WTC11 (cell line): ENCODE data around the gene LTF. TPM values are rescaled to one million over a fixed set of nuclear protein-coding genes. Genes with fewer than 3 reads are reported as not detected.
"Not testable (repeated sequence)": the region's sequence is repeated elsewhere in the genome, so short reads cannot be mapped to it uniquely, and the experiment has no call there.

ENCODE experiments used
- ATAC-seq: fragments of 200-7000 bp; cut with Tn5 transposase; 2 replicates; pipeline ENCODE4 v1.10.0; 2021; ENCODE audit warnings: mild to moderate bottlenecking, moderate library complexity
- CTCF ChIA-PET: fragments of 300-600 bp; sonication (Branson Sonifier 250); formaldehyde crosslinking; loops from one replicate; lab custom pipeline; 2021; ENCODE audit warnings: antibody characterized with exemption; lab: Charles Lee
- POLR2A ChIA-PET: fragments of 350-600 bp; sonication (Branson Sonifier 250); formaldehyde crosslinking; loops from one replicate; lab custom pipeline; 2021; ENCODE audit warnings: antibody characterized with exemption; lab: Charles Lee
- DNase-seq: peaks from one replicate; pipeline ENCODE4 v3.0.0; 2021; ENCODE audit warnings: low spot score
- H3K27ac Mint-ChIP-seq: 2 replicates; pipeline ENCODE4 v1.8.0; 2021; ENCODE audit warnings: mixed read lengths
- H3K27me3 Mint-ChIP-seq: 2 replicates; pipeline ENCODE4 v1.8.0; 2021; ENCODE audit warnings: low read depth, mild to moderate bottlenecking, moderate library complexity, mixed read lengths
- H3K36me3 Mint-ChIP-seq: 2 replicates; pipeline ENCODE4 v1.8.0; 2021; ENCODE audit warnings: mixed read lengths
- H3K4me1 Mint-ChIP-seq: 2 replicates; pipeline ENCODE4 v1.8.0; 2022; ENCODE audit warnings: mixed read lengths
- H3K4me3 Mint-ChIP-seq: 2 replicates; pipeline ENCODE4 v1.8.0; 2021; ENCODE audit warnings: mild to moderate bottlenecking, moderate library complexity, mixed read lengths
- H3K9me3 Mint-ChIP-seq: 2 replicates; pipeline ENCODE4 v1.8.0; 2021; ENCODE audit warnings: mixed read lengths
- CREB1 ChIP-seq: sonication (generic); formaldehyde crosslinking; IDR thresholded peaks from 2 replicates; pipeline ENCODE4 v1.8.0; 2023; ENCODE audit warnings: mild to moderate bottlenecking, missing genetic modification reagents
- ELF4 ChIP-seq: sonication (generic); formaldehyde crosslinking; IDR thresholded peaks from 2 replicates; pipeline ENCODE4 v1.8.1; 2022; ENCODE audit warnings: low read depth, mild to moderate bottlenecking, moderate library complexity, missing genetic modification reagents
- NFATC4 ChIP-seq: fragments of 250-450 bp; sonication (Bioruptor Pico); IDR thresholded peaks from 2 replicates; pipeline ENCODE4 v1.9.0; 2021; ENCODE audit warnings: mild to moderate bottlenecking
- NR3C1 ChIP-seq: sonication (generic); formaldehyde crosslinking; conservative IDR thresholded peaks from 2 replicates; pipeline ENCODE4 v1.8.1; 2023; ENCODE audit warnings: low read depth, mild to moderate bottlenecking, missing genetic modification reagents
- OVOL2 ChIP-seq: fragments of 250-450 bp; sonication (Bioruptor Pico); IDR thresholded peaks from 2 replicates; pipeline ENCODE4 v1.9.0; 2021; ENCODE audit warnings: mild to moderate bottlenecking, borderline replicate concordance
- TP53 ChIP-seq: sonication (generic); formaldehyde crosslinking; IDR thresholded peaks from 2 replicates; pipeline ENCODE4 v1.8.1; 2023; ENCODE audit warnings: mild to moderate bottlenecking, missing genetic modification reagents
- ZNF138 ChIP-seq: sonication (generic); formaldehyde crosslinking; conservative IDR thresholded peaks from 2 replicates; pipeline ENCODE4 v1.8.1; 2022; ENCODE audit warnings: mild to moderate bottlenecking, moderate library complexity, missing genetic modification reagents
- ZNF416 ChIP-seq: fragments of 250-450 bp; sonication (Bioruptor Pico); IDR thresholded peaks from 2 replicates; pipeline ENCODE4 v1.9.0; 2021; ENCODE audit warnings: mild to moderate bottlenecking, inconsistent platforms
- total RNA-seq: library from RNA; stranded (reverse); gene quantifications from 3 replicates; pipeline ENCODE4 v1.2.3, GENCODE V29; 2021
- TF ChIP-seq, protein P1 (sequence below): sonication (generic); formaldehyde crosslinking; IDR thresholded peaks from 2 replicates; pipeline ENCODE4 v1.8.0; 2022; ENCODE audit warnings: mild to moderate bottlenecking, missing genetic modification reagents
- TF ChIP-seq, protein P2 (sequence below): fragments of 250-450 bp; sonication (Bioruptor Pico); IDR thresholded peaks from 2 replicates; pipeline ENCODE4 v1.9.0; 2021; ENCODE audit warnings: mild to moderate bottlenecking, borderline replicate concordance
- TF ChIP-seq, protein P3 (sequence below): fragments of 250-450 bp; sonication (Bioruptor Pico); IDR thresholded peaks from 2 replicates; pipeline ENCODE4 v2.1.2; 2022; ENCODE audit warnings: mild to moderate bottlenecking, moderate library complexity
- TF ChIP-seq, protein P4 (sequence below): fragments of 200-600 bp; IDR thresholded peaks from 2 replicates; pipeline ENCODE4 v1.8.0; 2022; ENCODE audit warnings: antibody characterized with exemption
- TF ChIP-seq, protein P5 (sequence below): sonication (generic); formaldehyde crosslinking; IDR thresholded peaks from 2 replicates; pipeline ENCODE4 v1.8.0; 2023; ENCODE audit warnings: mild to moderate bottlenecking, missing genetic modification reagents
- TF ChIP-seq, protein P6 (sequence below): sonication (generic); formaldehyde crosslinking; IDR thresholded peaks from 2 replicates; pipeline ENCODE4 v1.8.1; 2022; ENCODE audit warnings: mild to moderate bottlenecking, moderate library complexity, missing genetic modification reagents
- TF ChIP-seq, protein P7 (sequence below): fragments of 250-450 bp; sonication (Bioruptor Pico); IDR thresholded peaks from 2 replicates; pipeline ENCODE4 v1.9.0; 2021; ENCODE audit warnings: moderate library complexity, mild to moderate bottlenecking, inconsistent platforms, borderline replicate concordance

Gene LTF
- total RNA-seq, 1 experiment from 2014 or later = 0.22 TPM

DNA sequence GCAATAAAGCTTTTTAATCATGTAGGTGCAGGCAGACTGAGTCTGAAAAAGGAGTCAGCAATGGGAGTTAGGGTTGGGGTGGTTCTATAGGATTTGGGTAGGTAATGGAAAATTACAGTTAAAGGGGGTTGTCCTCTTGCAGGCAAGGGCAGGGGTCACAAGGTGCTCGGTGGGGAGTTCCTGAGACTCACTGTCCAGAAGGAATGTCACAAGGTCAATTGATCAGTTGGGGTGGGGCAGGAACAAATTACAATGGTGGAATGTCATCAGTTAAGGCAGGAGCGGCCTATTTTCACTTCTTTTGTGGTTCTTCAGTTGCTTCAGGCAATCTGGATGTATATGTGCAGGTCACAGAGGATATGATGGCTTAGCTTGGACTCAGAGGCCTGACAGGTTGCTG is 71.7 kb downstream of the LTF start:
- peaks cover 18% of the 10 kb centered on the region for H3K9me3 Mint-ChIP-seq
- no peak overlapping the region for H3K4me3 Mint-ChIP-seq
- POLR2A ChIA-PET = interaction anchor here (0.7 kb wide), 1 partner anchor 489 kb away, joined by 3 read pairs; no protein-coding TSS in a partner anchor
- ATAC-seq (no peak), DNase-seq (no peak)
- H3K27me3 Mint-ChIP-seq = peaks cover 15% of the 10 kb centered on the region
- H3K36me3 Mint-ChIP-seq = 0 out of 2 replicates have a peak, but pooled peaks cover 5% of the 10 kb centered on the region
- TF ChIP-seq, protein P1, sequence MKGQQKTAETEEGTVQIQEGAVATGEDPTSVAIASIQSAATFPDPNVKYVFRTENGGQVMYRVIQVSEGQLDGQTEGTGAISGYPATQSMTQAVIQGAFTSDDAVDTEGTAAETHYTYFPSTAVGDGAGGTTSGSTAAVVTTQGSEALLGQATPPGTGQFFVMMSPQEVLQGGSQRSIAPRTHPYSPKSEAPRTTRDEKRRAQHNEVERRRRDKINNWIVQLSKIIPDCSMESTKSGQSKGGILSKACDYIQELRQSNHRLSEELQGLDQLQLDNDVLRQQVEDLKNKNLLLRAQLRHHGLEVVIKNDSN (CRISPR knock-in tag) = no peak
- TF ChIP-seq, protein P2, sequence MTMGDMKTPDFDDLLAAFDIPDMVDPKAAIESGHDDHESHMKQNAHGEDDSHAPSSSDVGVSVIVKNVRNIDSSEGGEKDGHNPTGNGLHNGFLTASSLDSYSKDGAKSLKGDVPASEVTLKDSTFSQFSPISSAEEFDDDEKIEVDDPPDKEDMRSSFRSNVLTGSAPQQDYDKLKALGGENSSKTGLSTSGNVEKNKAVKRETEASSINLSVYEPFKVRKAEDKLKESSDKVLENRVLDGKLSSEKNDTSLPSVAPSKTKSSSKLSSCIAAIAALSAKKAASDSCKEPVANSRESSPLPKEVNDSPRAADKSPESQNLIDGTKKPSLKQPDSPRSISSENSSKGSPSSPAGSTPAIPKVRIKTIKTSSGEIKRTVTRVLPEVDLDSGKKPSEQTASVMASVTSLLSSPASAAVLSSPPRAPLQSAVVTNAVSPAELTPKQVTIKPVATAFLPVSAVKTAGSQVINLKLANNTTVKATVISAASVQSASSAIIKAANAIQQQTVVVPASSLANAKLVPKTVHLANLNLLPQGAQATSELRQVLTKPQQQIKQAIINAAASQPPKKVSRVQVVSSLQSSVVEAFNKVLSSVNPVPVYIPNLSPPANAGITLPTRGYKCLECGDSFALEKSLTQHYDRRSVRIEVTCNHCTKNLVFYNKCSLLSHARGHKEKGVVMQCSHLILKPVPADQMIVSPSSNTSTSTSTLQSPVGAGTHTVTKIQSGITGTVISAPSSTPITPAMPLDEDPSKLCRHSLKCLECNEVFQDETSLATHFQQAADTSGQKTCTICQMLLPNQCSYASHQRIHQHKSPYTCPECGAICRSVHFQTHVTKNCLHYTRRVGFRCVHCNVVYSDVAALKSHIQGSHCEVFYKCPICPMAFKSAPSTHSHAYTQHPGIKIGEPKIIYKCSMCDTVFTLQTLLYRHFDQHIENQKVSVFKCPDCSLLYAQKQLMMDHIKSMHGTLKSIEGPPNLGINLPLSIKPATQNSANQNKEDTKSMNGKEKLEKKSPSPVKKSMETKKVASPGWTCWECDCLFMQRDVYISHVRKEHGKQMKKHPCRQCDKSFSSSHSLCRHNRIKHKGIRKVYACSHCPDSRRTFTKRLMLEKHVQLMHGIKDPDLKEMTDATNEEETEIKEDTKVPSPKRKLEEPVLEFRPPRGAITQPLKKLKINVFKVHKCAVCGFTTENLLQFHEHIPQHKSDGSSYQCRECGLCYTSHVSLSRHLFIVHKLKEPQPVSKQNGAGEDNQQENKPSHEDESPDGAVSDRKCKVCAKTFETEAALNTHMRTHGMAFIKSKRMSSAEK (CRISPR knock-in tag) = no peak
- TF ChIP-seq, protein P3, sequence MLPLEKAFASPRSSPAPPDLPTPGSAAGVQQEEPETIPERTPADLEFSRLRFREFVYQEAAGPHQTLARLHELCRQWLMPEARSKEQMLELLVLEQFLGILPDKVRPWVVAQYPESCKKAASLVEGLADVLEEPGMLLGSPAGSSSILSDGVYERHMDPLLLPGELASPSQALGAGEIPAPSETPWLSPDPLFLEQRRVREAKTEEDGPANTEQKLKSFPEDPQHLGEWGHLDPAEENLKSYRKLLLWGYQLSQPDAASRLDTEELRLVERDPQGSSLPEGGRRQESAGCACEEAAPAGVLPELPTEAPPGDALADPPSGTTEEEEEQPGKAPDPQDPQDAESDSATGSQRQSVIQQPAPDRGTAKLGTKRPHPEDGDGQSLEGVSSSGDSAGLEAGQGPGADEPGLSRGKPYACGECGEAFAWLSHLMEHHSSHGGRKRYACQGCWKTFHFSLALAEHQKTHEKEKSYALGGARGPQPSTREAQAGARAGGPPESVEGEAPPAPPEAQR = no peak
- TF ChIP-seq OVOL2 (CRISPR knock-in tag) = no peak
- no peak for TF ChIP-seq ZNF416 (CRISPR knock-in tag)
- no peak for TF ChIP-seq TP53 (CRISPR knock-in tag)
- TF ChIP-seq NFATC4 (CRISPR knock-in tag) = no peak
- no peak for TF ChIP-seq ELF4 (CRISPR knock-in tag)
- no peak for TF ChIP-seq ZNF138 (CRISPR knock-in tag)
- no peak for TF ChIP-seq NR3C1
- TF ChIP-seq, protein P4, sequence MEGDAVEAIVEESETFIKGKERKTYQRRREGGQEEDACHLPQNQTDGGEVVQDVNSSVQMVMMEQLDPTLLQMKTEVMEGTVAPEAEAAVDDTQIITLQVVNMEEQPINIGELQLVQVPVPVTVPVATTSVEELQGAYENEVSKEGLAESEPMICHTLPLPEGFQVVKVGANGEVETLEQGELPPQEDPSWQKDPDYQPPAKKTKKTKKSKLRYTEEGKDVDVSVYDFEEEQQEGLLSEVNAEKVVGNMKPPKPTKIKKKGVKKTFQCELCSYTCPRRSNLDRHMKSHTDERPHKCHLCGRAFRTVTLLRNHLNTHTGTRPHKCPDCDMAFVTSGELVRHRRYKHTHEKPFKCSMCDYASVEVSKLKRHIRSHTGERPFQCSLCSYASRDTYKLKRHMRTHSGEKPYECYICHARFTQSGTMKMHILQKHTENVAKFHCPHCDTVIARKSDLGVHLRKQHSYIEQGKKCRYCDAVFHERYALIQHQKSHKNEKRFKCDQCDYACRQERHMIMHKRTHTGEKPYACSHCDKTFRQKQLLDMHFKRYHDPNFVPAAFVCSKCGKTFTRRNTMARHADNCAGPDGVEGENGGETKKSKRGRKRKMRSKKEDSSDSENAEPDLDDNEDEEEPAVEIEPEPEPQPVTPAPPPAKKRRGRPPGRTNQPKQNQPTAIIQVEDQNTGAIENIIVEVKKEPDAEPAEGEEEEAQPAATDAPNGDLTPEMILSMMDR = no peak
- TF ChIP-seq, protein P5, sequence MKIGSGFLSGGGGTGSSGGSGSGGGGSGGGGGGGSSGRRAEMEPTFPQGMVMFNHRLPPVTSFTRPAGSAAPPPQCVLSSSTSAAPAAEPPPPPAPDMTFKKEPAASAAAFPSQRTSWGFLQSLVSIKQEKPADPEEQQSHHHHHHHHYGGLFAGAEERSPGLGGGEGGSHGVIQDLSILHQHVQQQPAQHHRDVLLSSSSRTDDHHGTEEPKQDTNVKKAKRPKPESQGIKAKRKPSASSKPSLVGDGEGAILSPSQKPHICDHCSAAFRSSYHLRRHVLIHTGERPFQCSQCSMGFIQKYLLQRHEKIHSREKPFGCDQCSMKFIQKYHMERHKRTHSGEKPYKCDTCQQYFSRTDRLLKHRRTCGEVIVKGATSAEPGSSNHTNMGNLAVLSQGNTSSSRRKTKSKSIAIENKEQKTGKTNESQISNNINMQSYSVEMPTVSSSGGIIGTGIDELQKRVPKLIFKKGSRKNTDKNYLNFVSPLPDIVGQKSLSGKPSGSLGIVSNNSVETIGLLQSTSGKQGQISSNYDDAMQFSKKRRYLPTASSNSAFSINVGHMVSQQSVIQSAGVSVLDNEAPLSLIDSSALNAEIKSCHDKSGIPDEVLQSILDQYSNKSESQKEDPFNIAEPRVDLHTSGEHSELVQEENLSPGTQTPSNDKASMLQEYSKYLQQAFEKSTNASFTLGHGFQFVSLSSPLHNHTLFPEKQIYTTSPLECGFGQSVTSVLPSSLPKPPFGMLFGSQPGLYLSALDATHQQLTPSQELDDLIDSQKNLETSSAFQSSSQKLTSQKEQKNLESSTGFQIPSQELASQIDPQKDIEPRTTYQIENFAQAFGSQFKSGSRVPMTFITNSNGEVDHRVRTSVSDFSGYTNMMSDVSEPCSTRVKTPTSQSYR (CRISPR knock-in tag) = no peak
- TF ChIP-seq CREB1 (CRISPR knock-in tag) = no peak
- TF ChIP-seq, protein P6, sequence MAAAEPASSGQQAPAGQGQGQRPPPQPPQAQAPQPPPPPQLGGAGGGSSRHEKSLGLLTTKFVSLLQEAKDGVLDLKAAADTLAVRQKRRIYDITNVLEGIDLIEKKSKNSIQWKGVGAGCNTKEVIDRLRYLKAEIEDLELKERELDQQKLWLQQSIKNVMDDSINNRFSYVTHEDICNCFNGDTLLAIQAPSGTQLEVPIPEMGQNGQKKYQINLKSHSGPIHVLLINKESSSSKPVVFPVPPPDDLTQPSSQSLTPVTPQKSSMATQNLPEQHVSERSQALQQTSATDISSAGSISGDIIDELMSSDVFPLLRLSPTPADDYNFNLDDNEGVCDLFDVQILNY (CRISPR knock-in tag) = no peak
- TF ChIP-seq, protein P7, sequence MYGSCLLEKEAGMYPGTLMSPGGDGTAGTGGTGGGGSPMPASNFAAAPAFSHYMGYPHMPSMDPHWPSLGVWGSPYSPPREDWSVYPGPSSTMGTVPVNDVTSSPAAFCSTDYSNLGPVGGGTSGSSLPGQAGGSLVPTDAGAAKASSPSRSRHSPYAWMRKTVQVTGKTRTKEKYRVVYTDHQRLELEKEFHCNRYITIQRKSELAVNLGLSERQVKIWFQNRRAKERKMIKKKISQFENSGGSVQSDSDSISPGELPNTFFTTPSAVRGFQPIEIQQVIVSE (CRISPR knock-in tag) = no peak
- H3K4me1 Mint-ChIP-seq = peaks cover 34% of the 10 kb centered on the region
- no peak overlapping the region for H3K27ac Mint-ChIP-seq
- CTCF ChIA-PET = interaction anchor here (1.0 to 2.1 kb wide), 2 partner anchors 34 to 184 kb away, joined by 4 to 5 read pairs; partner anchors contain the start of gene CCR1

DNA sequence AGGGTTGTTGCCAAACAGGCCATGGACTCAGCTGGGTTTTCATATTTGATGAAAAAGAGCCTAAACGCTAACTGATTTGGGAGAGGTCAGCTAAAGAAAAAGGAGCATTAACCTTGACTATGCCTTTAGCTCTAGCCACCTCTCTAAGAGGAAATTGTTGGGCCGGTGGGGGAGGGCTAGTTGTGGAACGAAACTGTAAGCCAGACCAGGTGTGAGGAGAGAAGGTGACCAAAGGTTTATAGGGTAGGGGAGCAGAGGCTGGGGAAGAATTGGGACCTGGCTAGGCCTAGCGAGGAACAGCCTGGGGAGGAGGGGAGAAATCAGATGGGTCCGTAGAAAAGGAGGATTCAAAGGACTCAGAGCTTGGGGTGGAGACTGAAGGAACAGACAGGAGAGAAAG is 73.2 kb downstream of the LTF start:
- POLR2A ChIA-PET, DNase-seq, H3K27ac Mint-ChIP-seq, ATAC-seq, H3K36me3 Mint-ChIP-seq, H3K4me3 Mint-ChIP-seq: not testable (repeated sequence)
- peaks cover 21% of the 10 kb centered on the region for H3K9me3 Mint-ChIP-seq
- peaks cover 30% of the 10 kb centered on the region for H3K4me1 Mint-ChIP-seq
- CTCF ChIA-PET = interaction anchor here (1.1 kb wide), 1 partner anchor 13 kb away, joined by 3 read pairs; no protein-coding TSS in a partner anchor
- peaks cover 15% of the 10 kb centered on the region for H3K27me3 Mint-ChIP-seq
